NB4 (cell line): Measurements from ENCODE around the gene CAB39.

Experiments used
- DNase-seq: peaks from one replicate; pipeline ENCODE4 v3.0.0; 2010; ENCODE audit warnings: low read depth
- H3K4me3 ChIP-seq: one replicate; pipeline ENCODE4 v1.5.1; 2011; ENCODE audit warnings: mild to moderate bottlenecking, low read depth, low read length, moderate library complexity
- CTCF ChIP-seq: IDR thresholded peaks from one replicate; pipeline ENCODE4 v1.5.1; 2012; ENCODE audit warnings: low read depth, low read length
- MAX ChIP-seq: IDR thresholded peaks from 2 replicates; pipeline ENCODE4 v1.6.1; 2011; ENCODE audit warnings: low read depth, low read length
- MYC ChIP-seq: IDR thresholded peaks from 2 replicates; pipeline ENCODE4 v1.6.1; 2011; ENCODE audit warnings: low read depth, low read length
- POLR2A ChIP-seq: IDR thresholded peaks from 2 replicates; pipeline ENCODE4 v1.6.1; 2011; ENCODE audit warnings: mild to moderate bottlenecking; ENCODE audit not compliant: insufficient read length; ENCODE audit errors: extremely low read depth

The CAB39 gene

GRCh38 chr2:230758566-230759480 is 46.2 kb downstream of the CAB39 start:
- no peak overlapping the region for H3K4me3 ChIP-seq
- DNase-seq, result peak; percentile 82
- TF ChIP-seq MYC (no peak), POLR2A (no peak), CTCF (no peak), MAX (no peak)

- H3K4me3 ChIP-seq, result no peak overlapping the region
- DNase-seq, result peak; percentile 63
- TF ChIP-seq POLR2A (no peak), CTCF (no peak), MAX (no peak), MYC (no peak)
Observed at GRCh38 chr2:230759481-230760167, 47.0 kb downstream of the CAB39 start.

GRCh38 chr2:230761704-230762103 is 49.1 kb downstream of the CAB39 start:
- no peak for DNase-seq
- H3K4me3 ChIP-seq, result no peak overlapping the region
- TF ChIP-seq CTCF, result no peak
- no peak for TF ChIP-seq MAX
- no peak for TF ChIP-seq MYC

GRCh38 chr2:230762317-230762896 is 49.8 kb downstream of the CAB39 start:
- TF ChIP-seq MYC (no peak), CTCF (peak; percentile 59)
- DNase-seq, result peak; percentile 58
- H3K4me3 ChIP-seq, result no peak overlapping the region

GRCh38 chr2:230764346-230764745 is 51.7 kb downstream of the CAB39 start:
- TF ChIP-seq MYC (no peak), CTCF (no peak), MAX (no peak), POLR2A (no peak)

More at GRCh38 chr2:230764346-230764745, 51.7 kb downstream of the CAB39 start:
- DNase-seq, result no peak
- H3K4me3 ChIP-seq, result no peak overlapping the region
